Stimulated activated memory B cell treated with anti-CD40 and anti-IgM and Interleukin-4, amounts not matched to agents 10 μg/mL and 1 μg/mL and 100 μg/mL, for 72 hours (primary cell): Measurements from ENCODE around the gene FOXJ3.
A peak's percentile ranks its signal among the peaks of the same experiment; 100 is the strongest.

Experiments used
- ATAC-seq: fragments of 150-1000 bp; cut with Tn5 transposase; 2 replicates; pipeline ENCODE4 v1.10.0; 2021
- H3K27ac Mint-ChIP-seq: one replicate; pipeline ENCODE4 v1.8.0; 2022; ENCODE audit warnings: mild to moderate bottlenecking, mixed read lengths
- H3K27me3 Mint-ChIP-seq: one replicate; pipeline ENCODE4 v1.8.0; 2022; ENCODE audit warnings: mixed read lengths
- H3K36me3 Mint-ChIP-seq: one replicate; pipeline ENCODE4 v1.8.0; 2022; ENCODE audit warnings: mixed read lengths
- H3K4me1 Mint-ChIP-seq: one replicate; pipeline ENCODE4 v1.8.0; 2022; ENCODE audit warnings: mixed read lengths
- H3K4me3 Mint-ChIP-seq: one replicate; pipeline ENCODE4 v1.8.0; 2022; ENCODE audit warnings: mild to moderate bottlenecking, moderate library complexity, mixed read lengths
- H3K9me3 Mint-ChIP-seq: one replicate; pipeline ENCODE4 v1.8.0; 2022; ENCODE audit warnings: mixed read lengths

FOXJ3 gene

DNA sequence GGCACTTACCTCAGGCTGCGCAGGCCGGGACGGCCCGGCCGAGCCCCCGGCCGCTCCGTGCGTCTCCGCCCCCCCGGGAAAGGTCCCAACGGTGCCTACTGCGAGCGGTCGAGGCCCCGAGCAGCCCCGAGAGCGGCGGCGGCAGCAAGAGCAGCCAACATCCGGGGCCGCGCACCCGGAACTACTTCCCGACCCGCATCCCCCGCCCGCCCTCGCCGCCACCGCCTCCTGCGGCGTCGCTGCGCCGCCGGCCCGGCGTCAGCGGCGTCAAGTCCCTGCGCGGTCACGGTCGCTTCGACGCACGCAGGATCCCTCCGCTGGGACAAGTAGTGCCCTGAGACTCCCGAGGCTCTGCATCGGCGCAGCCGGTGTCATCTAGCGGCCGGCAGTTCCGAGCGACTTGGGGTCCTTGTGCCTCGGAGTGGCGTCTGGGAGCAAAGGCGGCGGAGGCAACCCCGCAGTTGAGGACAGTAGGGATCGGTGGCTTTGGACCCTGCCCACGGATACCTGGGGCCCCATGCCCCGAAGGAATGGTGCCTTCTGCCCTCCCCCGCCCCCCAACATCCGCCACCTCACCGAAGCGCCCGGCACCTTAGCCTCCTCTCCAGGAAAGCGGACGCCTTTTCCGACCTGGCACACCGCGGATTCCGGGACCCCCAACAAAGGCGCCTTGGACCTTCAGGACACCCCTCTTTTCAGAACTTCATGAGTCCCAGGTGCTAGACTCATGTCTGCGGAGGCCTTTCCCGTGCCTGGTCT, at the start of gene FOXJ3:
FOXJ3 (minus strand) TSS at position 186 of the 759 bp plus-strand sequence. CDS start 24,142 bp downstream, outside the sequence.
- Mint-ChIP-seq H3K4me3 (peak within 1 kb of the TSS; percentile 95), H3K9me3 (no peaks in the 10 kb centered on the region), H3K27me3 (no peaks in the 10 kb centered on the region), H3K4me1 (peaks cover 61% of the 10 kb centered on the region), H3K36me3 (no peaks in the 10 kb centered on the region), H3K27ac (peak within 1 kb of the TSS; percentile 87)
- peak; percentile 95 for ATAC-seq

DNA sequence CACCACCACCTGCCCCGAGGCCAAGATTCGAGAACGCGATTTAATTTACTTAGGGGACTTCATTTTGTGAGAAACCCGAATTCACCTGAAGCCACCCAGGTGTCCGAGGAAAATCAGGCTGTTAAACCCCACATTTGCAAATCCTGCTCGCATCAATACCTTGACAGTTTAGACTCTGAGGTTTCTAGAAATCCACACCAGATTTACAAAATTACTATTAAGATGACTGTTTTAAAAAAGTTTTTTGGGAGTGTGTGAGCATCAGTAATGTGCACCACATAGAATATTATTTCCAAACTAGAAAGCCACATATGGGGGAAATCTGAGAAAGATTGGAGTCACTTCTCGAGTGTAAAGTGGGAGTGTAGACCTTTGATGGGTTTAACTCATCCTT, 46.2 kb upstream of the FOXJ3 start:
- Mint-ChIP-seq H3K27me3 (peaks cover 44% of the 10 kb centered on the region), H3K36me3 (no peaks in the 10 kb centered on the region), H3K4me3 (peak overlapping the region; percentile 74), H3K27ac (no peak overlapping the region), H3K9me3 (no peaks in the 10 kb centered on the region), H3K4me1 (peaks cover 5% of the 10 kb centered on the region)
- no peak for ATAC-seq

- Mint-ChIP-seq H3K4me1 (peaks cover 3% of the 10 kb centered on the region), H3K9me3 (no peaks in the 10 kb centered on the region), H3K36me3 (no peaks in the 10 kb centered on the region), H3K27ac (no peak within 1 kb of the TSS), H3K4me3 (peak within 1 kb of the TSS; percentile 74), H3K27me3 (peaks cover 42% of the 10 kb centered on the region)
- ATAC-seq: peak; percentile 85
Measured at GRCh38 chr1:42380586-42381279, 45.7 kb upstream of the FOXJ3 start, which contains the start of gene RIMKLA. Gene RIMKLA (plus strand): TSS chr1:42380792. CDS start chr1:42380935, 143 bp downstream.

- Mint-ChIP-seq H3K27me3 (peaks cover 35% of the 10 kb centered on the region), H3K36me3 (no peaks in the 10 kb centered on the region), H3K4me1 (no peaks in the 10 kb centered on the region), H3K27ac (no peak overlapping the region), H3K4me3 (peak overlapping the region; percentile 56), H3K9me3 (no peaks in the 10 kb centered on the region)
- ATAC-seq: peak; percentile 70
Measured at GRCh38 chr1:42379794-42380585, 45.0 kb upstream of the FOXJ3 start.

GRCh38 chr1:42372796-42373195, 37.8 kb upstream of the FOXJ3 start:
- H3K36me3 Mint-ChIP-seq: no peaks in the 10 kb centered on the region
- H3K27me3 Mint-ChIP-seq: peaks cover 43% of the 10 kb centered on the region

DNA sequence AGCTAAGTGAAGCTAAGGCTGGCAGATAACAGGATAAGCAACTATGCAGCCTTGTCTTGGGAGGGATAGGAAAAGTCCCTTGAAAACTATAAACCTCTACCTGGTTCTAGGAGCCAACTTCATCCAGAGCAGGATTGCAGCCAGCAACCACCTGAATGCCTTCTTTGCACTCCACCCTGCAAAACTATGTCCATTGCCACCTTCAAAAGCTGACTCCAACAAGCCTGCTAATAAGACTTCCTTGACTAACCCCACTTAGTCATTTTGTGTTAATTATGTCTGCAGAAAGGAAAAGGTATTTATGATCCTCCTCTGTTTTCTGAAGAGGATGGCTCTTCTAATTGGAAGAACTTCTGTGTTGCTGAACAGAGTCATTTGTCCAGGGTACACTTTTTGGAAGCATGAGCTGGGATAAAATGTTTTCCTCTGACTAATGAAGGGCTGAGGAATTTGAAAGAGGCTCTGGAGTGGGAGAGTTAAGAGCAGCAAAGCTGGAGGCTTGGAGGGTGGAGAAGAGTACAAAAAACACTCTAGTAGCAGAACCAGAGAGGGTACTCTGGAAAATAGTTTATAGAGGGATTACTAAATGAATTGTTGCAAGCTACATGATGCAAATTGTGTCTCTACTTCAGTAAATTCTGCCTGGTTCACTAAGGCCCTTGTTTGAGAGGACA, 36.0 kb upstream of the FOXJ3 start:
- H3K36me3 Mint-ChIP-seq: no peaks in the 10 kb centered on the region
- ATAC-seq: no peak
- H3K27me3 Mint-ChIP-seq: peaks cover 29% of the 10 kb centered on the region
- no peaks in the 10 kb centered on the region for H3K9me3 Mint-ChIP-seq
- no peak overlapping the region for H3K4me3 Mint-ChIP-seq
- no peaks in the 10 kb centered on the region for H3K4me1 Mint-ChIP-seq
- no peak overlapping the region for H3K27ac Mint-ChIP-seq

More at GRCh38 chr1:42372796-42373195, 37.8 kb upstream of the FOXJ3 start:
- no peak overlapping the region for H3K27ac Mint-ChIP-seq
- H3K9me3 Mint-ChIP-seq: no peaks in the 10 kb centered on the region
- H3K4me3 Mint-ChIP-seq: no peak overlapping the region
- no peaks in the 10 kb centered on the region for H3K4me1 Mint-ChIP-seq
- no peak for ATAC-seq

GRCh38 chr1:42369471-42369870, 34.4 kb upstream of the FOXJ3 start:
- no peak overlapping the region for H3K27ac Mint-ChIP-seq
- peaks cover 29% of the 10 kb centered on the region for H3K27me3 Mint-ChIP-seq
- no peaks in the 10 kb centered on the region for H3K36me3 Mint-ChIP-seq
- H3K4me3 Mint-ChIP-seq: no peak overlapping the region
- no peak for ATAC-seq
- H3K4me1 Mint-ChIP-seq: no peaks in the 10 kb centered on the region
- H3K9me3 Mint-ChIP-seq: no peaks in the 10 kb centered on the region

DNA sequence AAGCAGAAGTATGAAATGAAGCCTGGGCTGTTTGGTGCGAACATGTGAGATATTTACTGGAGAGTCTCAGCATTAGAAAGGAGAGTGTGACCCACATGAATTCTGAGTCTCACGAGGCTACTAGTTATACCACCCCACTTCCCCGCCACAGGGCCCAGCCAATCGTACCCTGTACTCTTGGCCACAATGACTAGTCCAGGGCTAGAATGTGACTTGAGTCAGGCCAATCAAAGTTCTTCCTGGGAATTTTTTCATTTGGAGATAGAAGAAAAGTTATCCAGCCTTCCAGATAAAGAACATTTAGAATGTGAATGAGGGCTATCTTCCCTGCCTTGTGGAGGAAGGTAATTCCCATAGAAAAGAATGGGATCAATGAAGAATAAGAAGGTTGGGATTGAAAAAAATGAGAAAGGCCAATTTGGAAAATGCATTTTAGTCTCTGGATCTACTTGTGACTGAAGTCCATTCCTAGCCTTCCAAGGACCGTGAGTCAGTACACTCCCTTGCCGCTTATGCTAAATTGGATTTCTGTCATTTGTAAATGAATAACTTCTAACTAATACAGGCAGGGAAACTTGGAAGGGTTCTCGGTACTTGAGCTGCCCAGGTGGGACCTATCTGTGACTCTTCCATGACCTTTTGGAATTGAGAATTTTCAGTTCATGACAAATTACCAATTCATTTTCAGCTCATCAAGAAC, 33.2 kb upstream of the FOXJ3 start:
- H3K9me3 Mint-ChIP-seq: no peaks in the 10 kb centered on the region
- ATAC-seq: no peak
- H3K4me1 Mint-ChIP-seq: peaks cover 5% of the 10 kb centered on the region
- H3K27ac Mint-ChIP-seq: no peak overlapping the region
- H3K27me3 Mint-ChIP-seq: peaks cover 29% of the 10 kb centered on the region
- no peaks in the 10 kb centered on the region for H3K36me3 Mint-ChIP-seq
- H3K4me3 Mint-ChIP-seq: no peak overlapping the region

GRCh38 chr1:42365118-42365517, 30.1 kb upstream of the FOXJ3 start:
- Mint-ChIP-seq H3K36me3 (no peaks in the 10 kb centered on the region), H3K27me3 (peaks cover 23% of the 10 kb centered on the region), H3K27ac (no peak overlapping the region), H3K4me1 (peaks cover 5% of the 10 kb centered on the region), H3K4me3 (no peak overlapping the region), H3K9me3 (peaks cover 4% of the 10 kb centered on the region)
- ATAC-seq: no peak

DNA sequence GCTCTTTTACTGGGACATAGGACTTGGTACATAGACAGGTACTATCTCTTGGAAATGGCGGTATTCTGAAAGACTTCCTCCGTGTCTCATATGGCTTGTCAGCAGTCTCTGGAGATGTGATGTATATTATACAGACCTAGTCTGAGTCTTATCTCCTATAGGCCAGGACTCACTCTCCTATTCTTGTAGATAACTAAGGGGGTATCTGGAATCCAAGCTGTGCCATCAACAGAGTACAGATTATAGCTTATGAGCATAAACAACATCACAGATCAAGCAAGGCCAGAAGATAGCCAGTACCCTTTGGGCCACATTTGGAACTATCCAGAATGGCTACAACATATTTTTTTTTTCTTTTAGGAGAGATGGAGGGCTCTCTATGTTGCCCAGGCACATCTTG, 29.5 kb upstream of the FOXJ3 start:
- Mint-ChIP-seq H3K4me3 (no peak overlapping the region), H3K9me3 (peaks cover 4% of the 10 kb centered on the region), H3K36me3 (no peaks in the 10 kb centered on the region), H3K27ac (no peak overlapping the region), H3K27me3 (peaks cover 27% of the 10 kb centered on the region), H3K4me1 (peaks cover 5% of the 10 kb centered on the region)
- ATAC-seq: no peak

DNA sequence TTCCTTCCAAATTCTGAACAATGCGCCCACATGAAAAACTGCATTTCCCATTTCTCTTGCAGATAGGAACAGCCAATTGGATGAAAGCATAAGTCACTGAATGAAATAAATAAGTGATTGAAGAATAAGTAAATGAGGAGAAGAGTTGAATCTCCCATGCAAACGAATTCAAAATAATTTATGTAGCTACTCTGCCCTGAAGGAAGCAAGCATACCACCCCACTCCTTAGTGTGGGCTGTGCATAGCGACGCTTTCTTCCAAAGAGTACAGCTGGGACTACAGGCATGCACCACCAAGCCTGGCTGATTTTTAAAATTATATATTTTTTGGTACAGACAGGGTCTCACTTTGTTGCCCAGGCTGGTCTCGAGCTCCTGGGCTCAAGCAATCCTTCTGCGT, 29.1 kb upstream of the FOXJ3 start:
- Mint-ChIP-seq H3K4me3 (no peak overlapping the region), H3K9me3 (peaks cover 4% of the 10 kb centered on the region), H3K27me3 (peaks cover 26% of the 10 kb centered on the region), H3K4me1 (peaks cover 5% of the 10 kb centered on the region), H3K36me3 (no peaks in the 10 kb centered on the region), H3K27ac (no peak overlapping the region)
- ATAC-seq: no peak

DNA sequence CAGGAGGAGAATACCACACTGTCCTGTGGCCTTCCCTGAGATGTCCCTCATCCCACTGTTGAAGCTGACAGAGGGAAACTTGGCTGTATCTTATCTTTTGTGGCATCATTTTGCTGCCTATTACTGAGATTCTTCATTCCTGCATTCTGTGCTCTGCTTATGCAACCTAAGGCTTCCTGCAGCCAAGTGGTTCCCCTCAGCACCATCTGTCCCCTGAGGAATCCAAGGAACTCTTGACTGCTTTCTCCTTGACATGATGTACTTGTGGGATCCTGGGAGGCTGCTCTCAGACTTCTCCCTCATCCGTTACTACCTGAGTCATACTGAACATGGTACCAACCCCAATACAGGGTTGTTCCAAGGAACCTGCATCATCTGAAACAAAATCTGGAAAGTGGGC, 24.4 kb upstream of the FOXJ3 start:
- no peak overlapping the region for H3K27ac Mint-ChIP-seq
- peaks cover 4% of the 10 kb centered on the region for H3K9me3 Mint-ChIP-seq
- no peak for ATAC-seq
- peaks cover 9% of the 10 kb centered on the region for H3K27me3 Mint-ChIP-seq
- H3K36me3 Mint-ChIP-seq: no peaks in the 10 kb centered on the region
- no peak overlapping the region for H3K4me3 Mint-ChIP-seq
- peaks cover 16% of the 10 kb centered on the region for H3K4me1 Mint-ChIP-seq

GRCh38 chr1:42358791-42359190, 23.8 kb upstream of the FOXJ3 start:
- H3K27ac Mint-ChIP-seq: peak overlapping the region; percentile 57
- H3K4me1 Mint-ChIP-seq: peaks cover 16% of the 10 kb centered on the region
- peak; percentile 77 for ATAC-seq
- H3K36me3 Mint-ChIP-seq: no peaks in the 10 kb centered on the region
- peaks cover 9% of the 10 kb centered on the region for H3K27me3 Mint-ChIP-seq
- no peak overlapping the region for H3K4me3 Mint-ChIP-seq
- peaks cover 4% of the 10 kb centered on the region for H3K9me3 Mint-ChIP-seq

- H3K36me3 Mint-ChIP-seq: no peaks in the 10 kb centered on the region
- peaks cover 9% of the 10 kb centered on the region for H3K27me3 Mint-ChIP-seq
- no peak overlapping the region for H3K4me3 Mint-ChIP-seq
Measured at GRCh38 chr1:42350086-42350485, 15.1 kb upstream of the FOXJ3 start.

More at GRCh38 chr1:42350086-42350485, 15.1 kb upstream of the FOXJ3 start:
- Mint-ChIP-seq H3K9me3 (no peaks in the 10 kb centered on the region), H3K4me1 (peaks cover 6% of the 10 kb centered on the region), H3K27ac (no peak overlapping the region)
- no peak for ATAC-seq
